GM21526 (cell line): ENCODE results near the gene VANGL2.

ENCODE experiments used
- ATAC-seq: cut with Tn5 transposase; IDR thresholded peaks from one replicate; pipeline ENCODE4 v1.9.1; 2021; ENCODE audit warnings: moderate library complexity; ENCODE audit not compliant: unreplicated experiment, low FRiP score

VANGL2 gene

DNA sequence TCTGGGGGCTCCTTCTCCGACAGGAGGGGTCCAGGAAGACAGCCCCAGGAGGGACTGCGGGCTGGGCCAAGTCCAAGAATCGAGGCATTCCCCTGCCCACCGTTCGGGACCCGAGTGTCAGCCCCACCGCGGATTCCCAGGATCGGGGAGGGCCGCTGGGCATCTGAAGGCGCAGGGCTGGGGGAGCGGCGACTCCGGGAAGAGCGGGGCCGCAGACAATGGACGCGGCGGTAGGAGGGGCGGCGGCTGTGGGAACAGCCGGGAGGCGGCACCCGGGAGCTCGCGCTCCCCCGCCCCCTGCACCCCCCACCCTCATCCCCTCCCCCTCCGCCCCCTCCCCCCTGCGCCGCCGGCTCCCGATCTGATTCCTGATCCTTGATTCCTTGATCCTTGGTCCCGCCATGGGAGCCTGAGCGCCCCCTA lies at the start of gene VANGL2:
TSS of gene VANGL2 (plus strand) at position 342 of the 423 bp plus-strand sequence. CDS start 15,274 bp downstream, outside the sequence.
- ATAC-seq = no peak

DNA sequence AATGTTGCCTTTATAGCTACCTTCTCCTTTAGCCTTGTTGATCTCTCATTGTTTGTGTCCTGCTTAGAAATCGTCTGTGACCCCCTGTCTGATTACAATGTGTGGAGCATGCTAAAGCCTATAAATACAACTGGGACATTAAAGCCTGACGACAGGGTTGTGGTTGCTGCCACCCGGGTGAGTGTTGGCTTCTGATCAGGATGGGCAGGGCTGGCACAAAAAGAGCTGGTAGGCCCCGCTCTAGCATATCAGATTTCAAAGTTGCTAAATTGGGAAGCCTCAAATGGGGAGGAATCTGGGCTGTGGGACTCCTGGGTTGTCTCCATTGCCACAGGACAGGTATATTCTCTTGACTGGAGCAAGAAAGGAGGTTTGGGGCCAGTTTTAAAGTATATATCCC lies 48.7 kb upstream of the VANGL2 start:
- ATAC-seq = no peak

DNA sequence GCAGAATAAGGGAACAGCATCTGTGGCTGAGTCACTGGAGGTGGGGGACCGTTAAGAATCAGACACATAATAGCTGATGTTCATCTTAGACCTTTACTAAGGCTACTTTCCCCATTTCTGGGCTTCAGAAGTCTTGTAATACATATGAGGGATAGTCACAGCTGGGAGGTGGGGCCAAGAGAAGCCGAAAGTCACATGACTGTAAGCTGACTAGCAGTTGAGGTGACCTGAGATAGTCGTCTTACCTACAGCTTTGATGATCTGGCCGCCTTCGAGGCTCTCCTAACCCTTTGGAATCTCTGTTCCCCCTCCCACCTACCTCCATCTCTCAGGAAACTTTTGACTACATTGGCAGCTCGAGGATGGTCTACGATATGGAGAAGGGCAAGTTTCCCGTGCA lies 47.8 kb upstream of the VANGL2 start:
- no peak for ATAC-seq

DNA sequence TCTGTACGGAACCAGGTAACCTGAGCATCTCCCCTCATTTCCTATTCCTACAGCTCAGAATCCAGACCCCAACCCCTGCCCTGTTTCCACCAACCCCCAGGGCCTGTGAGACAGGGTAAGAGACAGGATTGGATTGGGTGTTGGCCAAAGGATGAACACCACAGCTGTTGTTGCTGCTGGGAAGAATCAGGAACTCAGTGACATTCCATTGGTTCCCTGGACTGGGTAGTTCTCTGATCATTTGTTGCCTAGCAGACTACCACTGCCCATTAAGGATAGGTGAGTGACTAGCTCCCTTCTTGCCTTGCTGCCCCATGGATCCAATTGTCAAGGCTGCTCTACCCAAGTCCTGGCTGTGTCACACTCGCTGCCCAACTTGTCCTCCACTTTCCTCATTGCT lies 47.1 kb upstream of the VANGL2 start:
- ATAC-seq = no peak

DNA sequence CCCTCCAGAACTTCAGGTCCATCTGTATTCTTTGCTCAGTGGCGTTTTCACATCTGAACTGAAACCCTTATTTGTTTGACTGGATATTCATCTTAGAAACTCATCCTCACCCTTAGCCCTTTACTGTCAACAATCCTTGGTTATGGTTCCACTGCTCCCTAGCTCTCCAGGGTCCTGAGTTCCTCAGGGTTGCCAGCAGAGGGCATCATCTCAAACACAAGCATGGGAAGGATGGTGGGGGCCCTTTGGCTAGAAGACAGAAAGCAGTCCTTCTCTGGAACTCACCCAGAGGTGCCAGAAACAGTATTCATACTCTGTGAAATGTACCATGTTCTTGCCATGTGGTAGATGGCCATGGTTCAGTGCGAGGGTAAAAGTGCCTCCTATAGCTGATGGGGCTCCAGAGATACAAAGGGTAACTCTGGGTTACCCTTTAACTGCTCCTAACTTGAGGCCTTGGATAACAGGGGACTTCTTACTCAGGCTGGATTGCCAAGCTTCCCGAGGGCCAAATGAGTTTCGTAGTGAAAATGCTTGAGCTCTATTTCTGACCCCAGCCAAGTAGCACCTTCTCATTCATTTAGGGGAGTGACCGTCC lies 45.9 kb upstream of the VANGL2 start:
- ATAC-seq = no peak

DNA sequence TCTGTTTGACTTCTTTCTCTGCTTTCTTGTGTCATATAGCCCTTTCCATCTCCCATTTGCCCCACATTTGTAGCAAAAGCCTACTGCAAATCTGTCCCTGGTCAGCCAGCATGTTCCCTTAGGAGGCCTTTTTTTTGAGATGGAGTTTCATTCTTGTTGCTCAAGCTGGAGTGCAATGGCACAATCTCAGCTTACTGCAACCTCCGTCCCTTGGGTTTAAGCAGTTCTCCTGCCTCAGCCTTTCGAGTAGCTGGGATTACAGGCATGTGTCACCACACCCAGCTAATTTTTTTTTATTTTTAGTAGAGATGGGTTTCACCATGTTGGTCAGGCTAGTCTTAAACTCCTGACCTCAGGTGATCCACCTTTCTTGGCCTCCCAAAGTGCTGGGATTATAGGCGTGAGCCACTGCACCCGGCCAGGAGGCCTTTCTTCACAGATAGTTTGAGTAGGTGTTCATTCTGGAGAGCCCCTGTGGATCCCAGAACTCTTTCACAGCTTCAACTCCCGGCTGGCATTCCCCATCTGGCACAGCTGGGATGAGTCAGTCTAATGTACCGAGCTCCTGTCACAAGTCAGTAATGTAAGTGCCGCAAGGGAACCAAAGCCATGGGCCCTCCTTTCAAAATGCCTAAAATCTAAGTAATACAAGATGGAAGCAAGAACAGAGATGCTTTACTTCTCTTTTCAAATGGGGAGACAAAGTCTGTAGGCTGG lies 42.9 kb upstream of the VANGL2 start:
- ATAC-seq = no peak

DNA sequence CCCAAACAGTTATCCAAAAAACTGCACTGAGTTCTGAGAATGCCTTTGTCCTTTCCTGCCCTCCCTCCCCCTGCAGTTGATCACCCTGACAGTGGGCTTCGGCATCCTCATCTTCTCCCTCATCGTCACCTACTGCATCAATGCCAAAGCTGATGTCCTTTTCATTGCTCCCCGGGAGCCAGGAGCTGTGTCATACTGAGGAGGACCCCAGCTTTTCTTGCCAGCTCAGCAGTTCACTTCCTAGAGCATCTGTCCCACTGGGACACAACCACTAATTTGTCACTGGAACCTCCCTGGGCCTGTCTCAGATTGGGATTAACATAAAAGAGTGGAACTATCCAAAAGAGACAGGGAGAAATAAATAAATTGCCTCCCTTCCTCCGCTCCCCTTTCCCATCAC lies 42.3 kb upstream of the VANGL2 start:
- ATAC-seq = no peak

DNA sequence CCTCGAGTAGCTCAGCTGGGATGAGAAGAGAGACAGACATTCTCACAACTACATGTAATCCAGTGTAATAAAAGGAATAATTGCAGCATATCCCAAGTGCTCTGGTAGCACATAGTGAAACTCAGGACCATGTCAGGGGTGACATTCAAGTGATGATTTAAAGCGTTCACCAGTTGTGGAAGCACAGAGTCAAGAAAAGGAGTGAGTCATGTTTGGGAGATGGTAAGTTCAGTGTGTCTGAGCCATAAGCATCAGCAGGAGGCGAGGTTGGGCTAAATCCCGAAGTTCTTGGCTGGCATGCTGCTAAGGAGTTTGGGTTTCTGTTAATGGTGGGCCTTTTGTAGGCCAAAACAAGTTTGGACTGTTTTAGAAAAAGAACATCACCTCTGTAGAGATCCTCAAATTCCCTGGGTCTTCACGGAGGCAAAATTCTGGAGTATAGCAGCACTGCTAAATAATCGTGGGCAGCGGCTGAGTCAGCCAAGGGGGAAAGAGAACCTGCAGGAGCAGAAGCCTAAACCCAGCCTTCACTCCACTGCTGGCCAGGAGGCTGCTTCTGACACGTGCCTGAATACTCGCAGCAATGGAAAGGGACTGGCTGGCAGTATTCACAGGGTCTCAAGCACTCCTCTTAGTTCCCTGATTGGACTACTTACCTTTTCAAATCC lies 40.7 kb upstream of the VANGL2 start:
- ATAC-seq = no peak

DNA sequence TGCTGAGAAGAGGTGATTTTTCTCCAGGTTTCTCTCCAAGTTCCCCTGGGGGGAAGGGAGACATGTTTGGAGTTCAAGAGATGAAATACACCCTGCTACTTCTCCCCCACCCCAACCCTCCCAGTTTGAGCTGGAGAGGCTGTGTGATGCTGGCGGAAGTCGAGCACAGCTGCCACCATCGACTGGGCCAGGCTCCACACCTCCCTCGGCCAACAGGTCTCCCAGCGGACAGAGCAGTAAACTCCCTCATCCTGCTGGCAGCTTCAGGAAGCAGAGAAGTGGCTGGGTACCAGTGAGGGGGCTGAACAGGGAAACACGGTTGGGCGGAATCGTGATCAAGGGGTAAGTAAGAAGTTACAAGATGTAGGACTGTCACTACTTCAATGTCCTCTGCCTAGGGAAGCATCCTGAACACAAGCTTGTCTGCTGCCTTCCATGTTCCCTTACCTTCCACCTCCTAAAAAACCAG lies 40.1 kb upstream of the VANGL2 start:
- no peak for ATAC-seq

DNA sequence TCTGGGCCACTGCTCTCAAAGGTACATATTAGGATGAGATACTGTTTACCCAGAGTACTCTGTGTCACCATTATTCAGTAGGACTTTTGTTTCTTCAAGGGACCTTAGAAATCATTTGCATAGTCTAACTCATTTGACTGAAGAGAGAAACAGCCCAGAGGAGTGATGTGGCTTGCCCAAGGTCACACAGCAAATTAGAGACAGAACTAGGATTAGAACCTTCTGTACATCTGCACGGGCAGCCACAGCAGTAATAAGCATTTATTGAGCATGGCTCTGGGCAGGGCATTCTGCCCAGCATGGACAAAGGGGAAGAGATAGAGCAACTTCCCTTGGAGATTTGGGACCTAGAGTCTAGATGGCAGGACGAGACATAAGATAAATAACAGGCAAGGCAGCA lies 39.2 kb upstream of the VANGL2 start:
- ATAC-seq = no peak

DNA sequence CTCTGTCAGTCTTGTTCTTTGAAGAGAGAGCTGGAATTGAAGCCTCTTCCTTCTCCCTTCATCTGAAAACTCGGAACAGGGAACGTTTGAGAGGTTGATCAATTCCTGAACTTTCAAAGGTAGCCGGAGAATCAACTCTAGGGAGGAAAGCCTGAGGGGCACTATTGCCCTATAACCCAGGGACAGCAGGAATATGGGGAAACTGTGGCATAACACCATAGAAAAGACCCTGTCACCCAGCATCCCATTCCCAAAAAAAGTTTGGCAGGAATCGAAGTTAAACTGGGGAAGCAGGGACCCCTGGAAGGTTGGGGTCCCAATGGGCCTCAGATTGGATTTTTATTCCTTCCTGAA lies 38.6 kb upstream of the VANGL2 start:
- ATAC-seq = no peak

DNA sequence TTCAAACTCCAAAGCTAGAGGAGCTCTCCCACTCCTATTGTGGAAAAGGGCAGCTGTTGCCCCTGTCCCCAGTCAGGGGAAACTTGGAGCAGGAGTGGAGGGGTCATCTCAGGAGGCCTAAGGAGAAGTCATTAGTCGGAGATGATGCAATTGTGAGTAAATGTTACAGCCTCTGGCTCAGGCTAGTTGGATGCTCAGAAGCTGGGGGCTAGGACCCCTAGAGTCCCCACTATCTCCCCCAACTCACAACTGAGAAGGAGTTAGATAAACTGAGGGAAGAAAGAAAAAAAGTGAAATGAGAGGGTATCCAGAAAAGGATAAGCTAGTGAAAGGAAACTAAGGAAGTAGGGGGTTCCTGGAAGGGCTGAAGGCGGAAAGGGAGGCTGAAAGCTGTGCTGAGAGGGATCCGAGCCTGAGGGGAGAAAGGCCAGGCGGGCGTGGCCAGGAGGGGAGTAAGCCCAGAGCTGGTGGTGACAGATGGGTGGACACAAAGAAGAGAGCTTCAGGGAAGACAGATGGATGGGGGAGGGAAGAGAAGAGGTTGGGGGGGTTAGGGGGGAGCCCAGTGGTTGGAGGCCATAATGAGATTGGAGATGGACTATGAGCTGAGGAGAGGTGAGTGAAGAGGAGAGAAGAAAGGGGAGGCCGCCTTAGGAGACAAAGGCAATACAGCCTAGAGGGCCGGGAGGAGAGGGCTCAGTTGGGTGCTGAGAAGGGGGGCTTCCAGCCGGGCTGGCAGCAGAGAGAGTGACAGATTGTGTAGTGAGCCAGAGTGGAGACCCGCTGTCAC lies 38.0 kb upstream of the VANGL2 start:
- ATAC-seq = no peak

DNA sequence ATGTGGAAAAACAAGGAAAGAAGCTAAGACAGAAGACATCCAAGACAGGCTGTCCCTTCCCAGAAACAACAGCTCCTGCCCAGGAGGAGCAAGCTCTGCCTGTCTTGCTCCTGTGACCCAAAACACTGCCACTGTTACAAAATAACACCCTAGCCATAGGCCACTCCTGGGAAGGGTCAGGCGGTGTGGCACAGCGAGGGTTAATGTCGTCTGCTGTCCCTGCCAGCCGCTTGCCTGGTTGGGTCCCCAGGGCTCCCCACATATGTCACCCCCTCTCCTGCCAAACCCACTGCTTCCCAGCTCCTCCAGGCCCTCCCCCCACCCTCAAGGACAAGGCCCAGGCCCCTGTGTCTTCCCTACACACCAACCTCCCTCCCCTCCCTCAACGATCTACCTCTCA lies 37.4 kb upstream of the VANGL2 start:
- ATAC-seq = no peak

DNA sequence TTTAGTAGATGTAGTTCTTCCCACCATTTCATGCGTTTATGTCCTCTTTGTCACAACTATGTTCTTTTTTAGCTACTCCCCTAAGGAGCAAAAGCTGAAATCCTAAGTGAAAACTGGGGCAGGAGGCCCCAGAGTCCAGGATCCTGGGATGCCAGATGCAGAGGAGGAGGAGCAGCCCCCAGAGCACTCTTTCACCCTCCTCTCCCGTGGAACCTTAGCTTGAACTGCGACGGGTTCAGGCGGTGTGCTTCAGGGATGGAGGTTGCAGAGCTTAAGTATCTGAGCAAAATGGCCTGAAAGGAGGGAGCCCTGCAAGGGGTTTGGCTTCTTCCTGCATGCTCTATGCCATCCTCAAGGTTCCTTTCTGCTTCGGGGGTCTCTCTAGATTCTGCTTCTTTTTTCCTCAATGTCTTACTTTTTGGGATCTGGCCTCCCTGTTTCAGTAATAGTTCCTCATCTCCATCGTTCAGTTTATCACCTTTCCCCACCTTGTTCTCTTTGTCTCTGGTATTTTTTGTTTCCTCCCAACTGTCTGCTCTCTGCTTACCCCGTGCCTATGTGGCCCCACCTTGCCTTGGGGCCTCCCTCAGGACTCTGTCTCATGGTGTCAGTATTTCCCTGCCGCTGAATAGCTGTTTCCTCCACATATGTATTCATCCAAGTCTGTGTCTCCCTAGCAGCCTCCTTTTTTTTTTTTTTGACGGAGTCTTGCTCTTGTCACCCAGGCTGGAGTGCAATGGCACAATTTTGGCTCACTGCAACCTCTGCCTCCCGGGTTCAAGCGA lies 36.2 kb upstream of the VANGL2 start:
- no peak for ATAC-seq

DNA sequence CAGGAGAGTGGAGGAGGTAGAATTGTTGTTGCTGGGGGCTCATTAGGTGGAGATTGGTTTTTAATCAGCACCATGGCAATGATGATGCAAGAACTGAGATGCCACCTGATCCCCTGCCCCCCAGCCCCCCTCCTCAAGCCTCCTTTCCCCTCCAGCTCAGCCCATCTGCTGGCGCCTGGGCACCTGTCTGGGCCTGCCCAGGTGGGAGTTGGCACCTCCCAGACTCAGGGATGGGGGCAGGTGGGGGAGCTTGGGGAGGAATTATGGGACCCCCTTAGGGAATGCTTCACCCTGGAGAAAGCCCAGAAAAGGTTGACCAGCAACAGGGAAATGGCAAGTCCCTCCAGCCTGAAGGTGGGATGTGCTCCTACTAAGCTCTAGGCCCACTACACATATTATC lies 35.0 kb upstream of the VANGL2 start:
- no peak for ATAC-seq

DNA sequence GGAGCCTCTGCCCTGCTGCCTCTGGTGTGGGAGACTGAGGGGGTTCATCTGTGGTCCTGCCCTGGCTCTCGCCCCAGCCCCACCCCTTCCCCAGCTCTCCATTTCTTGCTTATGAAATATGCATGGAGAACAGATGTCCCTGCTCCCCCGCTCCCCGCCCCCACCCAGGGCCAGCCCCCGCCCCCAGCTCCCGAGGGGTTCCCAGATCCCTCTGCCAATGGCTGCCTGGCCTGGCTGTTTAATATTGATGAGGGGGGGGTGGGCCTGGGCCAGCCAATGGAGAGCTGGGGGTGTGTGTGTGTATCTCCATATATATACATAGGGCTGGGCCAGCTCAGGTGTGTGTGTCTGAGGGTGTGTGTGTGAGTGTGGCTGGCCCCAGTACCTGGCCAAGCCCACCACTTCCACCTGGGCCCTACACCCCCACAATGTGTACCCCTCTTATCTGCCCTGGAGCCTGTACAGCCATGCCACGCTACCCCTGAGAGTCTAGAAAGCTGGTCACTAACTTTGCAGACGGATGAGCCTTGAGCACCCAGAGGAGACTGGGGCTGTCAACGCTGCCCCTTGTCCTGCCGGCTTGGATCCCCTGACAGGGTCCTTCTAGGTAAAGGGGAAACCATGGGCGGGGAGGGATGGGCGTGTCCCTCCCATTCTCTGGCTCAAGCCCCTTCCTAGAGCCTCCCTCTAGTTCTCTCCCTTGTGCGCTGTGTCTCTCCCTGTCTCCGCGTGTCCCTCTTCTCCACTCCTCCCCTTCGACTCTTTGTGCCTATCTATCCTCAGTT lies 33.4 kb upstream of the VANGL2 start, which contains the start of gene NHLH1:
TSS of gene NHLH1 (plus strand) at position 341 of the 785 bp plus-strand sequence. CDS start 3,661 bp downstream, outside the sequence.
- no peak for ATAC-seq

DNA sequence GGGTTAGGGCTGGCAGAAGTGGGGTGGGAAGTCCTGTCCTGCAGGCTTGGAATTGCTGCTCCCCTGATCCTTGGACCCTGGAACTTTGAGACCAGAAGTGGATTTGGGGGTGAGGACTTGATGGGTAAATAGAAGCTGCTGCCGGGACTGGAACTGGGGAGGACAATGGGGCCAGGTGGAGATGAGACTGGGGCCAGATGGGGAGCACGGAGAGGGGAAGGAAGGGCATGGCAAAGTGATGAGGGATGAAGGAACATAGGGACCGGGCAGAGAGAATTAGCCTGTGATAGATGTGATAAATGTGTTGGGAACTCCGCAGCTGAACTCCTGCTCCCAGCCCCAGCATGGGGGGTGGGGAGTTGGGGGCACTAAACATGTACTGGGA lies 32.9 kb upstream of the VANGL2 start:
- ATAC-seq = no peak

DNA sequence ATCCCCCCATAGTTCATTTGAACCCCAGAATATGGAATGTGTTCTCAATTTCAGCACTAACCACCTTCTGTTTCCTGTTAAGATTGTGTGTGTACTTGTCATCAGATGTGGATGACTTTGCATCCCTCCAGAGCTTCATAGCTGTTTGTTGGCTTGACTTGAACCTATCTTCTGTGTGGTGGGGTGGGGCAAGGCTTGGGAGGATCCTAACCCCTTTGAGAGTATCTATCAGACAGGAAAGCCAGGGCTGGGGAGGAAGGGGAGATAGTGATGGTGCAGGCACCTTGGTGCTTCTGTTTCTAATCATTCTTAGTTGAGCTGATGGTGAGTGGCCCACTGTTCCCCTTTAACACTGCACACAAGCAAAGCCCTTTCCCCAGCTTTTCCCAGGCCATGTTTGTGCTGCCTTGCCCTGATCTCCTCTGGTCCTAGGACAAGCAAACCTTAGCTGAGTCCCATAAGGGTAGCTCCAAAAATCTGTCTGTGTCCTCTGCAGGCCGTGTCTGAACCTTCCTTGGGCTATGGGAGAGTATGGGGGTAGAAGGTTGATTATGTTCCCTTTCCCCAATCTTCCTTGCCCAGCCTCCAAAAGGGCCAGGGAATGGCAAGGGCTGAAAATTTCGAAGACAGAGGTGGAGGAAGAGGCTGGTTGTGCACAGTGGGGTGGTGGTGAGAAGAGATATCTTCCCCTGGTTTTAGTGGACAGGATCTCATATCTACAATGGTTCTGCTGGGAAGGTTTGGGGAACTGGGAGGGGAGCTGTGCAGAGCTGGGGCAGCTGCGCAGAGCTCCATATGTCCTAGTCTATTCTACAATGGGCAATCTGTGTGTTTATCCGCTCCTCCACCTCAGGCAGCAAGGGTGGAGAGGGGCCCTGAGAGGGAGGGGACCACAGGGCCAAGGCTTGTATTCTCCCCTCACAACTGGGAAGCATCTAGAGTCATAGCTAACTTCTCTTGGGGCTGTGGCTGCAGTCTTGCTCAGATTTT lies 32.1 kb upstream of the VANGL2 start:
- ATAC-seq = no peak
